ENCODE measurements around the gene SNRNP40.
"Not testable (repeated sequence)": the region's sequence is repeated elsewhere in the genome, so short reads cannot be mapped to it uniquely, and the experiment has no call there.

Gene SNRNP40

DNA sequence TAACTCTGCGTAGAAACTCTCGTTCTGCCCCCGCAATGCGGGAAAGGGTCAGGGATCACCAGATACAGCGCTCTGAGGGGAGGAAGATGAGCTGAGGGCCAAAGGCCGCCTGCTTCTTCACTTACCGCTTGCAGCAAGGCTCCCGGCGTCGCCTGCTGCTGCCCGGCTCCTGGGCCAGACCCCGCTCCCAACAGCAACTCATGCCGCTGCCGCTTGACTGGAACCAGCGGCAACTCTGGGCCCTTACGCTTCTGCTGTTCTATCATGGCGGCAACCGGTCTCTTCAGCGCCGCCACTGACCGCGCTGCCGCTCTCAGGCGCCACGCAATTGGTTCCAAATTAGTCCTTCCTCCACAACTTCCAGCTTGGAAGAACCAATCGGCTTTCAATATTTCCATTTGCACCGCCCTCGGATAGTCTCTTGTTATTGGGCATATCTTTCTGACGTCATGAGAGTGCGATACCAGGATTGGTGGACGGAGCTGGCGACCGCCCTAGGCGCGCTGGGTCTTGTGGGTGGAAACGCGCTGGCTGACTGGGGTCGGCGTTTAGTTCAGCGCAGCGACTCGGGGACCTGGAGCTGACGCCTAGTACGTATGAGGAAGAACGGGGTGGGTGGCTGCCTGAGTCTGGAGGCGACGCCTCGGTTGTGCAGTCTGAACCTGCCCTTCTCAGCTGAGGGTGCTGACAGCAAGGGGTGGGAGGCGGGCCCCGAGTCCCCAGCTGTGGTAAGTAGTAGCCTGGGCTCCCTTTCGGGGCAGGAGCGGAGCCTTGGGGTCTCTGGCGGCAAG, at the start of gene SNRNP40, which contains the start of gene ZCCHC17:
Gene SNRNP40 (minus strand): TSS at position 303 of the 791 bp plus-strand sequence. CDS start 37 bp downstream, at position 266.
Gene ZCCHC17 (plus strand): TSS at position 547 of the 791 bp plus-strand sequence. CDS start 13,067 bp downstream, outside the sequence.
- DNase-seq (ENCODE audit: low read depth), result peak; percentile 85

DNA sequence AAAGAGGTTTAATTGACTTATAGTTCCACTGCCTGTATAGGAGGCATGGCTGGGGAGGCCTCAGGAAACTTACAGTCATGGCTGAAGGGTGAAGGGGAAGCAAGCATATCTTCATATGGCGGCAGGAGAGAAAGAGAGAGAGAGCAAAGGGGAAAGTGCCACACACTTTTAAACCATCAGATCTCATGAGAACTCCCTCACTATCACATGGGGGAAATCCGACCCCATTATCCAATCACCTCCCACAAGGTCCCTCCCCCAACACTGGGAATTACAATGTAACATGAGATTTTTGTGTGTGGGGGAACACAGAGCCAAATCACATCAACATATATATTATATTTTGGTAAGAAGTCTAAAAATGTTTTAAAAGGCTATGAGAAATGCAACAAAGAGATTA, 49.0 kb upstream of the SNRNP40 start:
- no peak for DNase-seq (ENCODE audit: low read depth)

DNA sequence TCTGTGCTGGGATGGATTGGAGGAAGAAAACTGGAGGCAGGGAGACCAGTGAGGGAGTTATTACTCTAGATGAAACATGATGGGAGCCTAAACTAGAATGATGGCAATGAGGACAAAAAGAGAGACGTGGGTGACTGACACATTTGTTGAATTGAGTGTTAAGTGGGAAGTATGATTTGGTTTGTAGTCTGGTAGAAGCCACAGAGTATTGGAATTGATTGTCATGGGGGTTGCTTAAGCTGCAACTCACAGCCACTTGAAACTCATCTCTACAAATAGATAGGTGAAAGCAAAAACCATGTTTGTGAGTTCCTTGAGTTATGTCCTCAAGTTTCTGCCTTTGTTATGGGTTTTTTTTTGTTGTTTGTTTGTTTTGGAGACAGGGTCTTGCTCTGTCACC, 47.9 kb upstream of the SNRNP40 start:
- DNase-seq (ENCODE audit: low read depth), result no peak

DNA sequence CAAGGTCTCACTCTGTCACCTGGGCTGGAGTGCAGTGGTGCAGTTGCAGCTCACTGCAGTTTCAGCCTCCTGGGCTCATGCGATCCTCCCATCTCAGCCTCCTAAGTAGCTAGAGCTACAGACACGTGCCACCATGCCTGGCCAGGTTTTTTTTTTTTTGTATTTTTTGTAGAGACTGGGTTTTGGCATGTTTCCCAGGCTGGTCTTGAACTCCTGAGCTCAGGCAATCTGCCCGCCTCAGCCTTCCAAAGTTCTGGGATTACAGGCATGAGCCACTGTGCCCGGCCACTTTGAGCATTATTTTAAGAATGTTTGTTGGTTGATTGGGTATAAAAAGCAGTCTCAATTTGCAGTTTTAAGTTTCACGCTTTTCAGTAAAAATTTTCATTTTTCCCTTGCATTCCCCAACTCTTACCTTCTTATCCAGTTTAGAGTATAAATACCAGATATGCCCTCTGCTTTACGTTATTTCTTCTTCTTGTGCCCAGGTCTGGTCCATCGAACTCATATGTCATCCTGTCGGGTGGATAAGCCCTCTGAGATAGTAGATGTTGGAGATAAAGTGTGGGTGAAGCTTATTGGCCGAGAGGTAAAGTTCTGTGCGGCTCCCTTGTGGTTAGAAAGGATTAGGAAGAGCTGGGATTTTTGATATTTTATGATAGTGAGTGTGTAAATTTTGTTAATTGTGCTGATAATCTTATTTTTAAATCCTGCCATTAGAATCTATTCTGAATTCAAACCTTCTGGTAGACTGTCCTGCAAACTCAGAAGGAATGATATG, 40.3 kb upstream of the SNRNP40 start:
- no peak for DNase-seq (ENCODE audit: low read depth)

DNA sequence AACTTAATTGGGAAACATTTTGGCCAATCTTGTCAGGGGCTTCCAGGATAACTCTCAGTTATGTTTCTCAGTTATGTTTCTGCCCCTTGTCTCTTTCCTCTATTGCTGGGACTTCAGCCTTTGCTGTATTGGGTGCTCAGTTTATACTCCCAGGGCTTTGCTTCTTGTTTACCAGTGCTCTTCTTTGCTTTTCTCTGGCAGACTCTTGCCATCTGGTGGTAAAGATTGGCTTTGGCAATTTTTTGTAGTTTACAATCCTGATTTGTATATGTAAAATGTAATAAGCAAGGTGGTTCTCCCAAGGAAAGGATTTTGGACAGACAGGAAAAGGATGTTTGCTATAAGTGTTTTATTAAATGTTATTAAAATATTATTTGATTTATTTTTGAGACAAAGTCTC, 38.4 kb upstream of the SNRNP40 start:
- no peak for DNase-seq (ENCODE audit: low read depth)

DNA sequence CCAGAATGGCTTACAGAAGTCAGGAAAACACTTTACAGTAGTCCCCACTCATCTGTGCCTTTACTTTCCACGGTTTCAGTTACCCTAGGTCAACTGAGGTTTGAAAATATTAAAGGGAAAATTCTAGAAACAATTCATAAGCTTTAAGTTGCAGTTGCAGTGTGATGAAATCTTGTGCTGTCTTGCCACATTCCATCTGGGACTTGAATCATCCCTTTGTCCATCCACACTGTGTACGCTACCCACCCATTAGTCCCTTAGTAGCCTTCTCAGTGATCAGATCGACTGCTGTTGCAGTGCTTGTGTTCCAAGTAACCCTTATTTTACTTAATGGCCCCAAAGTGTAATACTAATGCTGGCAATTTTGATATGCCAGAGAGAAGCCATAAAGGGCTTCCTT, 30.8 kb upstream of the SNRNP40 start:
- DNase-seq (ENCODE audit: low read depth), result no peak

DNA sequence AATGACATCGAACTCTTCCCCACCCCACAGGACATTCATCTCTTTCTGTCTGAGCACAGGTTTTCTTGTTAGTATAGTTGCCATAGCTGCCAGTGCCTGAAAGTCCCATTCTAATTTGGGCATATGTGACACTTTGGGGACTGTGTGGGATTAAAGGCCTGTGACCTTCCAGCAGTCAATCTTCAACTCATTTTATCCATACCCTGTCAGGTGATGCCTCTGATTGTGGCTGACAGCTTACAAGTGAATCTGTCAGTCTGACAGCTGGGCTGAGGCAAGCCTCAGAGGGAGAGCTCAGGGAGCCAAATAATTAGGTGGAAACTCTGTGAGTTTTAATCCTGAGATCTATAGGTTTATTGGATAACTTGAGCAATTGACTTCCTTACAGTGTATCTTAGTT, 29.9 kb upstream of the SNRNP40 start:
- DNase-seq (ENCODE audit: low read depth), result no peak

DNA sequence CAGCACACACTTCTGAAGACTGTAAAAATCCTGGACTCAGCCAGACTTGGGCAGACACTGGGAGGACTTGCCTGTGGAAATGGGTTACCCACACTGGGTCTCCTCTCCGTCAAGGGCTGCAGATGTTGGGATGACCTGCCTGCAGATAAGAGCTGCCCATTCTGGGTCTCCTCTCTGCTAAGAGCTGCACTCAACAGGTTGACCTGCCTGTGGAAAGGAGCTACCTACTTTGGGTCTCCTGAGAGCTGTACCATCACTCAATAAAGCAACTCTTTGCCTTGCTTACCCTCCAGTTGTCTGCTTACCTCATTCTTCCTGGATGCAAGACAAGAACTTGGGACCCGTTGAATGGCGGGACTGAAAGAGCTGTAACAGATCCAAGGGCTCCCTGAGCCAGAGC, 28.4 kb upstream of the SNRNP40 start:
- DNase-seq (ENCODE audit: low read depth), result no peak

DNA sequence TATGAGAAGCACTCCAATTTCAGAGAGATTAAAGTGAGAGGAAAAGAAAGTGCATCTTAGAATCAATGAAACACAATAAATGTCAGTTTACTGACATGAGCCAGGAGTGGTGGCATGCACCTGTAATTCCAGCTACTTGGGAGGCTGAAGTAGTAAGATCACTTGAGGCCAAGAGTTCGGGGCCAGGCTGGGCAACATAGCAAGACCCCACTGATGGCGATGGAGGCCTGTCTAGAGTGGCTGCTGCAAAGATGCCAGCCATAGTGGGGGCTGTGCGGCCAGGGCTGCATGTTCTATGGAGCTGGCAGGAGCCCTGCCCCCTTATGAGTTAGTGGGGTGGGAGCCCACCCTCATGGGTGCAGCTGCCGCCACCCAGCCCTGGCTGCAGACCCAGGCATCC, 27.5 kb upstream of the SNRNP40 start:
- DNase-seq (ENCODE audit: low read depth), result no peak

DNA sequence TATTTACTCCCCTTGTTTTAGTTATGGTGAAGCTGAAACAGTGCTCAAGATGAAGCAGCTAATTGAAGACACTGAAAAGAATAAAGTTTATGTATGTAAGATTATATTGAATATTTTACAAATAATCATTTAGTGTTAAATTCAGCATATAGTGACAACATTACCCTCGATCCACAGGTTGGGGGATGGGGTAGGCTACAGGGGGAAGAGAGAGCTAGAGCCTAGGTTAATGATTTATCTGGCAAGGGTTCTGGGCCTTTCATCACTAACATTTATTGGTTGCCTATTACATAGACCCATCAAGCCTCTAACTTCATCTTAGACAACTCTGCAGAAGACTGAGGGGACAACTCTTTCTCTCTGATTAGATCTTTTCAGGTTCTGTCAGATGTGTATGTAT, 21.6 kb upstream of the SNRNP40 start:
- no peak for DNase-seq (ENCODE audit: low read depth)

DNA sequence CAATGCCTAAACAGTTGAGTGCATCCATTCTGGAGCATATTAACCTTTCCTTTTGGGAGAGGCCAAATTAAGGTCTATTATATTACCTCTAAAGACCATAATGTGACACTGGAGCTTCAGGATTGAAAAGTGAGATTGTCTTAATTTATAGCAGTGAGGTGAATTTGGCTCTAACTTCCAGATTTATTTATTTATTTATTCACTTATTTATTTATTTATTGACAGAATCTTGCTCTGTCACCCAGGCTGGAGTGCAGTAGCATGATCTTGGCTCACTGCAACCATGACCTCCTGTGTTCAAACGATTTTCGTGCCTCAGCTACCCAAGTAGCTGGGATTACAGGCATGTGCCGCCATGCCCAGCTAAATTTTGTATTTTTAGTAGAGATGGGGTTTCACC, 19.3 kb upstream of the SNRNP40 start:
- DNase-seq (ENCODE audit: low read depth), result no peak

DNA sequence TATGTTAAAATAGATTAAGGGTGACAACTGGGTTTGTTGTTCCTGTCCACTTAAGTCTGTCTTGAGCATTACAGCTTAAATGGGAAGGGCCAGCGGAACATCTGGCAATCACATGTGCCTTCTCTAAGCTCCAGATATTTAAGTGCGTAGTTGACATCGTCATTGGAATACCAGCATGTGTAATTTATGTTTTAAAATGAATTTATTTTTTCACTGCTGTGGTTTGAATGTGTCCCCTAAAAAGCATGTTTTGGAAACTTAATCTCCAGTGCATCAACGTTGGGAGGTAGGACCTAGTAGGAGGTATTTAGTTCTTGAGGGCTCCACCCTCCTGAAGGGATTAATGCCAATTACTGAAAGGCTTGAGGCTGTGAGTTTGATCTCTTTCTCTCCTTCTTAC, 13.6 kb upstream of the SNRNP40 start:
- no peak for DNase-seq (ENCODE audit: low read depth)

DNA sequence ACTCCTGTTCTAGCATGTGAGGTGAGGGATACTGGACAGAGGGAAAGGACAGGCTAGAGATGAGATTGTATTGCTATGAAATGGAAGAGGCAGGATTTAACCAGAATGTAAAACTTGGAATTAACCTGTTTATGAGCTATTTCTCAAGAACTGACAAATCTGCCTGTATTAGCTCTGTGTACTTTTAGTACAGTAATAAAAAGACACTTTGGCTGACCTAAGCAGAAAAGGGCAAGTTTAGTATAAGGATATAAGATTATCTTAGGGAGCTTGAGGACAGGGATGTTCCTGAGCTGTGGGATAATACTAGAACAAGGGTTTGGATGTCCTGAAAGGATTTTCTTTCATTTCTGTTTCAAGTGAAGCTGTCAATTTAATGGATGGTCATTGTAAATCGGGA, 11.4 kb upstream of the SNRNP40 start:
- no peak for DNase-seq (ENCODE audit: low read depth)

DNA sequence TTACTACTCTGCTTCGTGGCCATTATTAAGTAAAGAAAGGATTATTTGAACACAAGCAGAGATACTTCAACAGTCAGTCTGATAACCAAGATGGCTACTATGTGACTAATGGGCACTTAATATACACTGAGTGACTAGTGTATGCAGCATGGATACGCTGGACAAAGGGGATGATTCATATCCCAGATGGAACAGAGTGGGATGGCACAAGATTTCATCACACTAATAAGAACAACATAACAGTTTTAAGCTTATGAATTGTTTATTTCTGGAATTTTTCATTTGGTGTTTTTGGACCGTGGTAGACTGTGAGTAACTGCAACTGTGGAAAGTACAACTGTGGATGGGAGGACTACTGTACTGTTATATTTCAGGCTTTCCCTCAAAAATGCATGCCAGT, 9.7 kb upstream of the SNRNP40 start:
- no peak for DNase-seq (ENCODE audit: low read depth)

DNA sequence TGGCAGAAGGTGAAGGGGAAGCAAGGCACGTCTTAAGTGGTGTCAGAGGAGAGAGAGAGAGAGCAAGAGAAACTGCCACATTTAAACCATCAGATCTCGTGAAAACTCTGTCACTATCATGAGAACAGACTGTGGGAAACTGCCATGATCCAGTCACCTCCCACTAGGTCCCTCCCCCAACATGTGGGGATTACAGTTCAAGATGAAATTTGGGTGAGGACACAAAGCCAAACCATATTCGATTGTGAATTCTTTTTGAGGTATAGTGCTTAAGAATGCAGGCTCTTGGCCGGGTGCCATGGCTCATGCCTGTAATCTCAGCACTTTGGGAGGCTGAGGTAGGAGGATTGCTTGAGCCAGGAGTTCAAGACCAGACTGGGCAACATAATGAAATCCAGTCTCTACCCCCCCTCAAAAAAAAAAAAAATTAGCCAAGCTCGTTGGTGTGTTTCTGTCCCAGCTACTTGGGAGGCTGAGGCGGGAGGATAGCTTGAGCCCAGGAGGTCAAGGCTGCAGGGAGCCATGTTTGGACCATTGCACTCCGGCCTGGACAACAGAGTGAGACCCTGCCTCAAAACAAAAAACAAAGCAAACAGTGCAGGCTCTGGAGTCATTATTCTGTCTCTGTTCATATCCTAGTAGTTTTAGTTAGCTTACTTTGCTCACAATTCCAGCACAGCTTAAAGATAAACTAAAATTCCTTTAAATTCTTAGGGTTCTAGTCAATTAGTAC, 6.3 kb upstream of the SNRNP40 start:
- no peak for DNase-seq (ENCODE audit: low read depth)

DNA sequence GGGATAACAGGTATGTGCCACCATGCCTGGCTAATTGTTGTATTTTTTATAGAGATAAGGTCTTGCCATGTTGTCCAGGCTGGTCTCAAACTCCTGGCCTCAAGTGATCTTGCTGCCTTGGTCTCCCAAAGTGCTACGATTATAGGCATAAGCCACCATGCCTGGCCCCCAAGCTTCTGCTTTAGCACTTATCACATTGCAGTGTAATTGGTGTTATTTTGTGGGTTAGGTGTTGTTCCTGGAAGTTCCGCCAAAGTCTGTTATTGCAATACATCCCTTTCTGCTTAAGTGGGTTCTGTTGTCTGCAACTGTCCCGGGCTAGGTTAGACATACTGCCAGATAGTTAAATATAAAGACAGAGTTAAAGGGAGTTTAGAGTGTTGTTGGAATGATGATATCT, 3.6 kb upstream of the SNRNP40 start:
- DNase-seq (ENCODE audit: low read depth), result no peak

DNA sequence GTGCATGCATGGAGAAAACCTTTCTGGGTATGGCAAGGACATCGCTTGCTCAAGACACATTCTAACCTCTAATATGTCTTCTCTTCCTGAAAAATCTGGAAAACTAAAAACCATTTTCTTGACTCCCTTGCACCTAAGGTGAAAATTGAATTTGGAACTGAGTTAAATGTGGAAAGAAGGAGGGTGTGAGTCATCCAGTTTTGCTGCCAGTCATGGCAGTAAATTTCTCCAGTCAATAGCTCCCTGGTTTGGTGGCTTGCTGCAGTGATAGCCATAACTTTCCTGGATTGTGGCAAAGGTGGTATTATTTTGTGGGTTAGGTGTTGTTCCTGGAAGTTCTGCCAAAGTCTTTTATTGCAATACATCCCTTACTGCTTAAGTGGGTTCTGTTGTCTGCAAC, 2.8 kb upstream of the SNRNP40 start:
- no peak for DNase-seq (ENCODE audit: low read depth)

DNA sequence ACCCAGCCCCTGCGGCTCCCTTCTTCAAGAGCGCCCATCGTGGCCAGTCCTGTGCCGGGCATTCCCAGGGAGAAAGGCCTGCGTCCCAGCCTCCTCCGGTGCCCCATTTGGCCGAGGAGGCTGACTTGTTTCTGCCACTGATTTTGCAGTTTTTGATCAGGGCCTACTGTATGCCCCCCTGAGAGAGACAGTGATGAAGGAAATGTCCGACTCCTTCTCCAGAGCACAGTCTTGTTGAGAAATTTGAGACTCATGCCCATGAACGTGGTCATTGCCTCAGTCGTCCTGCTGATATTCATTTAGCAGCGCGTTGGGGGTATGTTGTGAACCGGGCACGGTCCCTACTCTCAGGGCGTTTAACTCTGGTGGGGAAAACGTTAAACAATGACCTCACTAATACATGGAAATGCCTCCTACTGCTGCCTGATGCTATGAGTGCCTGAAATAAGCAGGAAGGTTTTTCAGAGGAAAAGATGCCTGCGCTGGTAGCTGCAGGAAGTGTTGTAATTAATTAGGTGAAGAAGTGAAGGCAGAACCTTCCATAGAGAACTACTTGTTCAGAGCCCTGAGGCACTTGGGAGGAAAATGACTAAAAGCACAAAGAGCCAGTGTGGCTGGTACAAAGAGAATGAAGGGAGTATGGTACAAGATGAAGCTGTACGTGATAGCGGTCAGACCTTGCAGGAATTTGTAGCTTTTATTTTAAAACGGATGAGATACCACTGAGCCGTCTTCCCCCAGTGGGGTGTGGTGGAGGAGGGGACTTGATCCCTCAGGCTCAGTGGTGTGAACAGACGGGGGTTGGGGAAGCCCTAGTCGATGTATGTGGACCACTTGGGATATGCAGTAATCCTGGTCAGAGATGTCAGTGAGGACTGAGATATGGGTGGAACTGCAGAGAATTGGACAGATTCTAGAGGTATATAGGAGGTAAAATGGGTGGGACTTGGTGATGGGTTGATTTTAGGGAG, 974 bp upstream of the SNRNP40 start:
- no peak for DNase-seq (ENCODE audit: low read depth)

DNA sequence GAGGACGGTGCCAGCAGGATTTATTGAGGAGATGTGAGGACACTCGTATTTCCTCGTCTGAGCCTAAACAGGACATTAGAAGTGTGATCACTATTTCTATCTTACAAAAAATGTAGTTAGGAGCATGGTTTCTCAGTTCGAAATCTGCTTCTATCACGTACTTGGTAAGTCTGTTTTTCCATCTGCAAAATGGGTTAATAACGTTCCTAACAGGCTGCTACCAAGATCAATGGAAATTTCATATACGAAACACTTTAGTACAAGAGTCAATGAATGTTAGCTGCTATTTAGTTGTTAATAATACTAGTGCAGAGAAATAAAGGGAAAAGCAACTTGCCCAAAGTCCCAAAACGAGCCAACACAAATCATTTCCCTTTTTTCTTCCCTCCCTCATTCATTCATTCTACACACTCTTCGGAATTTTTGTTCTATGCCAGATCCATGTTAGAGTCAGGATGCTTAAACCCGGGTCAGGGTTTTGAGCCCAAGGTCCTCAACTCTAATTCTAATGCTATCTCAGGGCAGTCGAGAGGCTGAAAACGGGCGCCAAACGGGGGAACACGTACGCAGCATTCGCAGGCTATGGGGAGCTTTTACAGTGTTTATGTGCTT, 608 bp downstream of the SNRNP40 start:
- DNase-seq (ENCODE audit: low read depth), result no peak

DNA sequence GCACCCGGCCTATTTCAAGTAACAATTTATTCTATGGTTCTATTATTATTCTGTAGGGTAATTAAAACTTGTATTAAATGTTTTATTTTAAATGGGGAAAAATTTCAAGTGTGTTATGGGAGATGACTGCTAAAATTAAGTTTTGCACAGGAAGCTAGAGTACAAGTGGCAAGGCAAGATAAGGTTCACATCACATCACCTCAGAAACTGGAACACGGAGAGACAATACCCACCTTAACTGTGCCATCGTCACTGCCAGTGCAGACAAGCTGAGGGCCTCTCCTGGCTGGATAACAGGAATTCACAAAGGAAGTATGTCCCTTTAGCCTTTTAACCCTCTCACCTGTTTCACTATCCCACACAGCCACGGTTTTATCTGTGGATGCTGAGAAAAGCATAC, 7.6 kb downstream of the SNRNP40 start:
- no peak for DNase-seq (ENCODE audit: low read depth)

DNA sequence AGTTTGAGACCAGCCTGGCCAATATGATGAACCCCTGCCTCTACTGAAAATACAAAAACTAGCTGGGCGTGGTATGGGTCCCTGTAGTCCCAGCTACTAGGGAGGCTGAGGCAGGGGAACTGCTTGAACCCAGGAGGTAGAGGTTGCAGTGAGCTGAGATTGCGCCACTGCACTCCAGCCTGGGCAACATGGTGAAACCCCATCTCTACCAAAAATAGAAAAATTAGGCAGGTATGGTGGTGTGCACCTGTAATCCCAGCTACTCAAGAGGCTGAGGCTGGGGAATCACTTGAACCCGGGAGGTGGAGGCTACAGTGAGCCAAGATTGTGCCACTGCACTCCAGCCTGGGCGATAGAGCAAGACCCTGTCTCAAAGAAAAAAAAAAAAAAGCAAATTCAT, 8.8 kb downstream of the SNRNP40 start:
- DNase-seq (ENCODE audit: low read depth), result not testable (repeated sequence)

Data from activated T-helper 9 cell treated with anti-CD3 and anti-CD28 coated beads, Interleukin-2, amount 50 U/mL, for 16 hours (primary cell).